ENCODE measurements around the gene TBX19.

- TF ChIP-seq CTCF (IDR thresholded peaks at IDR 0.05) = no peak
- TF ChIP-seq POLR2AphosphoS5 (IDR thresholded peaks at IDR 0.05) = no peak
These were observed 62.9 kb downstream of the TBX19 start for GRCh38 chr1:168343566-168343965.
